DMS53 treated with DMSO at 0.1 percent for 48 hours (cell line): ENCODE measurements around the gene MMP24OS.

ENCODE experiments used
- DNase-seq: peaks from one replicate; lab custom pipeline; 2025; ENCODE audit not compliant: unreplicated experiment; lab: John Stamatoyannopoulos, UW

MMP24OS gene

GRCh38 chr20:35306931-35307517, 29.1 kb upstream of the MMP24OS start:
- DNase-seq, result peak; percentile 60

- peak; percentile 90 for DNase-seq
These were observed 28.0 kb upstream of the MMP24OS start for GRCh38 chr20:35305682-35306556.

GRCh38 chr20:35304956-35305355, 27.0 kb upstream of the MMP24OS start:
- no peak for DNase-seq

GRCh38 chr20:35303735-35304491, 26.0 kb upstream of the MMP24OS start:
- peak; percentile 89 for DNase-seq

- DNase-seq, result no peak
These were observed 25.4 kb upstream of the MMP24OS start for GRCh38 chr20:35303382-35303734.

GRCh38 chr20:35302421-35303335, 24.8 kb upstream of the MMP24OS start:
- DNase-seq, result no peak

GRCh38 chr20:35301426-35301825, 23.5 kb upstream of the MMP24OS start:
- DNase-seq, result no peak

- no peak for DNase-seq
These were observed 22.7 kb upstream of the MMP24OS start for GRCh38 chr20:35300469-35301262.

GRCh38 chr20:35299780-35300179, 21.9 kb upstream of the MMP24OS start:
- DNase-seq, result no peak

- no peak for DNase-seq
These were observed 20.3 kb upstream of the MMP24OS start for GRCh38 chr20:35298264-35298663.

- no peak for DNase-seq
These were observed 19.8 kb upstream of the MMP24OS start for GRCh38 chr20:35297740-35298139.

- no peak for DNase-seq
These were observed 19.2 kb upstream of the MMP24OS start for GRCh38 chr20:35297155-35297554.

- DNase-seq, result no peak
These were observed 18.2 kb upstream of the MMP24OS start for GRCh38 chr20:35296101-35296554.

GRCh38 chr20:35295674-35296073, 17.8 kb upstream of the MMP24OS start:
- no peak for DNase-seq

- DNase-seq, result no peak
These were observed 17.1 kb upstream of the MMP24OS start for GRCh38 chr20:35295058-35295457.

GRCh38 chr20:35294293-35294685, 16.4 kb upstream of the MMP24OS start:
- DNase-seq, result no peak

GRCh38 chr20:35293303-35294292, 15.7 kb upstream of the MMP24OS start:
- no peak for DNase-seq

- DNase-seq, result no peak
These were observed 14.8 kb upstream of the MMP24OS start for GRCh38 chr20:35292504-35293285.
